ENCODE measurements around the gene PATJ.

The PATJ gene

DNA sequence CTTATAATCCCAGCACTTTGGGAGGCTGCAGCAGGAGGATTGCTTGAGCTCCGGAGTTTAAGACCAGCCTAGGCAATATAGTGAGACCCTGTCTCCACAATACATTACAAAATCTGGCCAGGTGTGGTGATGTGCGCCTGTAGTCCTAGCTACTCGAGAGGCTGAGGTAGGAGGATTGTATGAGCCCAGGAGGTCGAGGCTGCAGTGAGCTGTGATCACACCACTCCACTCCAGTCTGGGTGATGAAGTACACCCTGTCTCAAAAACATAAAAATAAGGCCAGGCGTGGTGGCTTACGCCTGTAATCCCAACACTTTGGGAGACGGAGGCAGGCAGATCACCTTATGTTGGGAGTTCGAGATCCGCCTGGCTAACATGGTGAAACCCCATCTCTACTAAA is 480.0 kb downstream of the PATJ start:
- no peak for DNase-seq

DNA sequence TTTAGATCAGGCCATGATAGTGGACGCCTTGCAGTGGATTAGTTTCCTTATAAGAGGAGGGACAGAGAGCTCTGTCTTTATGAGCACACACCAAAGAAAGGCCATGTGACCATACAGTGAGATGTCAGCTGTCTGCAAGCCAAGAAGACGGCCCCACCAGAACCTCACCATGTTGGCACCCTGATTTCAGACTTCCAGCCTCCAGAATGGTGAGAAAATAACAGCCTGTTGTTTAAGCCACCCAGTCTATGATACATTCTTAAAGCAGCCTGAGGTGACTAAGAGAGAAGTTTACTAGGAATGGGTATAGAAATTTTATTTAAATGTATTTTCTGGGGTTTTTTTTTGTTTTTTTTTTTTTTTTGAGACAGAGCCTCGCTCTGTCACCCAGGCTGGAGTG is 481.9 kb downstream of the PATJ start:
- DNase-seq = no peak

DNA sequence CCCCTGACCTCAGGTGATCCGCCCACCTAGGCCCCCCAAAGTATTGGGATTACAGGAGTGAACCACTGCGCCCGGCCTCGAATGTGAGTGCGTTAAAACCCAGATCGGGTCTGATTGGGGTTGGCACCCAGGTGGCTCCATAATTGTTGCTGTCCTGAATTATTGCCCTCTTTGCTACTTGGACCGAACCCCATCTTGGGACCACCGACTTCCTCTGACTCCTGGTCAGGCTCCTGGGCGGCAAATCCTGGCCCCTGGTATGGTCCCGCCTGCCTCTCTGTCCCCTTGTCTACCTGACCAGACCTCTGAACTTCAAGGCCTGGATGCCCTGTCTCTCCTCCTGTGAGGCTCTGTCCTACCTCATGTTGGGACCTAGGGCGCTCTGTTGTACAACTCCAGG is 485.2 kb downstream of the PATJ start:
- DNase-seq = no peak

Measured in NCI-H748 treated with DMSO at 0.1 percent for 48 hours (cell line).